SK-N-SH (cell line): Measurements from ENCODE around the gene ADAR.

Source experiments
- ELF1 ChIP-seq: IDR thresholded peaks from 2 replicates; pipeline ENCODE4 v1.4.0; 2012
- EP300 ChIP-seq, 2 experiments: IDR thresholded peaks; 2 replicates each; pipeline versions ENCODE4 v1.4.0 to v1.6.1; 2012; ENCODE audit warnings: borderline replicate concordance in 1 of 2, low read depth in 1 of 2, low read length in 1 of 2
- EZH2phosphoT487 ChIP-seq: fragments of 200-600 bp; sonication (generic); IDR thresholded peaks from 2 replicates; pipeline ENCODE4 v1.6.1; 2017; ENCODE audit warnings: low read depth, mixed run types, mild to moderate bottlenecking, antibody characterized with exemption, moderate library complexity, borderline replicate concordance
- FOXM1 ChIP-seq: IDR thresholded peaks from 2 replicates; pipeline ENCODE4 v1.4.0; 2012; ENCODE audit warnings: low read depth, mild to moderate bottlenecking
- POLR2AphosphoS5 ChIP-seq: IDR thresholded peaks from 2 replicates; pipeline ENCODE4 v1.6.1; 2012; ENCODE audit warnings: low read depth, low read length
- RAD21 ChIP-seq: IDR thresholded peaks from 2 replicates; pipeline ENCODE4 v1.6.1; 2012; ENCODE audit warnings: mild to moderate bottlenecking, low read length
- RXRA ChIP-seq: IDR thresholded peaks from 2 replicates; pipeline ENCODE4 v1.4.0; 2012; ENCODE audit warnings: low read depth, mild to moderate bottlenecking, borderline replicate concordance
- TAF1 ChIP-seq: IDR thresholded peaks from 2 replicates; pipeline ENCODE4 v1.6.1; 2012; ENCODE audit warnings: low read depth, mild to moderate bottlenecking, low read length, moderate library complexity, borderline replicate concordance
- TCF12 ChIP-seq: IDR thresholded peaks from 2 replicates; pipeline ENCODE4 v1.4.0; 2012
- TF ChIP-seq, protein P1 (sequence below): fragments of 200-600 bp; sonication (generic); IDR thresholded peaks from 2 replicates; pipeline ENCODE4 v1.6.1; 2017; ENCODE audit warnings: antibody characterized with exemption, mild to moderate bottlenecking, moderate library complexity
- TF ChIP-seq, protein P2 (sequence below): IDR thresholded peaks from 2 replicates; pipeline ENCODE4 v1.4.0; 2012; ENCODE audit warnings: low read depth

DNA sequence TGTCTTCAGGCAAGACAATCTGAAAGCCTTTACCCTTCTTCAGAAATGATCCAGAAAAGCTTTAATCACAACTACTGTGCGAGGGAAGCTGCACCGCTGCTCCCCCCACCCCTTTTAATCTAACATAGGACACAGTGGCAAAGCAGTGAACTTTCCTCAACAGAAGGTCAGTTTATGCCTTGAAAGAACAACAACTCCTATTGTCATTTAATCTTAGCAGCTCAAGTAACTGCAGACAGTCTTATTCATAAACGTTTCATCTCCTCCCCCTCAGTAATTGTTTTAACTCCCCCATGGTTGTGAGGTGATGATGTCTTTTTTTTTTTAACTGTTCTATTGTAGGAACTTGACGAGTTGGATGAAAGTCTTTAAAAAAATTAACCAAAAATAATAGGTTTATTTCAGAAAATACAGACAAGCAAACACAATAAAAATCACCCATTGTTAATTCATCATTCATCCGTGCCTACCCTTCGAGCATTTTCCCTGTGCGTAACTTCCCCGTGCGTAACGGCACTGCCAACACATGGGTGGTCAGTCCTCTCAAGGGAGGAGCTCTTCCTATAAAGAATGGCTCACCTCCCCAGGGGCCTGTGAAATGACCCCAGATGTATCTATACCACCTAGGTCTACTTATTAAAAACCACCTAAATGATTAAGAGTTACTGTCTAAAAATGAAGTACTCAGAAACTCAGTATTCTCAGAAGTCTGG, 3.3 kb upstream of the ADAR start:
- no peak for TF ChIP-seq EP300 (IDR thresholded peaks at IDR 0.05; ENCODE audit: borderline replicate concordance in 1 of 2, low read depth in 1 of 2, low read length in 1 of 2)
- TF ChIP-seq, protein P1, sequence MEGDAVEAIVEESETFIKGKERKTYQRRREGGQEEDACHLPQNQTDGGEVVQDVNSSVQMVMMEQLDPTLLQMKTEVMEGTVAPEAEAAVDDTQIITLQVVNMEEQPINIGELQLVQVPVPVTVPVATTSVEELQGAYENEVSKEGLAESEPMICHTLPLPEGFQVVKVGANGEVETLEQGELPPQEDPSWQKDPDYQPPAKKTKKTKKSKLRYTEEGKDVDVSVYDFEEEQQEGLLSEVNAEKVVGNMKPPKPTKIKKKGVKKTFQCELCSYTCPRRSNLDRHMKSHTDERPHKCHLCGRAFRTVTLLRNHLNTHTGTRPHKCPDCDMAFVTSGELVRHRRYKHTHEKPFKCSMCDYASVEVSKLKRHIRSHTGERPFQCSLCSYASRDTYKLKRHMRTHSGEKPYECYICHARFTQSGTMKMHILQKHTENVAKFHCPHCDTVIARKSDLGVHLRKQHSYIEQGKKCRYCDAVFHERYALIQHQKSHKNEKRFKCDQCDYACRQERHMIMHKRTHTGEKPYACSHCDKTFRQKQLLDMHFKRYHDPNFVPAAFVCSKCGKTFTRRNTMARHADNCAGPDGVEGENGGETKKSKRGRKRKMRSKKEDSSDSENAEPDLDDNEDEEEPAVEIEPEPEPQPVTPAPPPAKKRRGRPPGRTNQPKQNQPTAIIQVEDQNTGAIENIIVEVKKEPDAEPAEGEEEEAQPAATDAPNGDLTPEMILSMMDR: no peak
- no peak for TF ChIP-seq EZH2phosphoT487
- TF ChIP-seq POLR2AphosphoS5: no peak
- TF ChIP-seq RAD21: no peak
- TF ChIP-seq, protein P2, sequence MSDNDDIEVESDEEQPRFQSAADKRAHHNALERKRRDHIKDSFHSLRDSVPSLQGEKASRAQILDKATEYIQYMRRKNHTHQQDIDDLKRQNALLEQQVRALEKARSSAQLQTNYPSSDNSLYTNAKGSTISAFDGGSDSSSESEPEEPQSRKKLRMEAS: no peak
- no peak for TF ChIP-seq RXRA
- TF ChIP-seq ELF1: no peak
- TF ChIP-seq TCF12: no peak
- no peak for TF ChIP-seq TAF1
- TF ChIP-seq FOXM1: no peak
